HCT116 (cell line): ENCODE data around the gene CTBP2. TPM values are rescaled to one million over a fixed set of nuclear protein-coding genes. Genes with fewer than 3 reads are reported as not detected.
A peak's percentile ranks its signal among the peaks of the same experiment; 100 is the strongest.

Source experiments
- ATAC-seq: fragments of 200-7000 bp; cut with Tn5 transposase; 2 replicates; pipeline ENCODE4 v1.9.1; 2020; ENCODE audit warnings: mild to moderate bottlenecking, moderate library complexity
- BruUV-seq: library from RNA; stranded (reverse); fragments of 400-500 nt; replicated peaks from 2 replicates; lab custom pipeline; 2021; lab: Mats Ljungman, UMichigan
- CTCF ChIA-PET: fragments of 300-600 bp; sonication (Branson Sonifier 250); formaldehyde crosslinking; loops from one replicate; lab custom pipeline; 2021; ENCODE audit warnings: antibody characterized with exemption; lab: Charles Lee
- POLR2A ChIA-PET: fragments of 300-600, 350-600 bp; sonication (Branson Sonifier 250); formaldehyde crosslinking; loops from one replicate; lab custom pipeline; 2021; ENCODE audit warnings: antibody characterized with exemption; lab: Charles Lee
- RAD21 ChIA-PET, 2 experiments: fragments of 300-600 bp; sonication (Branson Sonifier 250); formaldehyde crosslinking; loops; one replicate each; lab custom pipeline; 2023; ENCODE audit warnings: low total read pairs in 2 of 2; ENCODE audit not compliant: uncharacterized antibody in 2 of 2, unreplicated experiment in 2 of 2, low non-redundant PET in 1 of 2; lab: Charles Lee
- DNase-seq: peaks from one replicate; pipeline ENCODE4 v3.0.0-alpha.2; 2010; ENCODE audit warnings: low read depth, low spot score
- H2AFZ ChIP-seq: fragments of 200-600 bp; shearing (Covaris generic), sonication (generic); 2 replicates; pipeline ENCODE4 v1.6.1; 2017; ENCODE audit warnings: low read depth, mixed run types, mixed read lengths, antibody characterized with exemption, low read length; ENCODE audit not compliant: poor library complexity, severe bottlenecking
- H3K27ac ChIP-seq: 2 replicates; pipeline ENCODE4 v1.5.1; 2012; ENCODE audit warnings: low read depth, low read length
- H3K27me3 ChIP-seq: fragments of 200-600 bp; sonication (generic); 2 replicates; pipeline ENCODE4 v1.6.1; 2016; ENCODE audit warnings: mixed run types, low read length, mixed read lengths; ENCODE audit not compliant: insufficient read depth
- H3K36me3 ChIP-seq, 2 experiments: fragments of 200-500 bp in 1 of 2; fragments of 200-600 bp in 1 of 2; sonication (Bioruptor generic) in 1 of 2; sonication (generic) in 1 of 2; 2 replicates each; pipeline versions ENCODE4 v1.5.1 to v1.6.1; 2014 to 2016; ENCODE audit warnings: low read length in 2 of 2, inconsistent platforms in 1 of 2, mixed read lengths in 1 of 2, mixed run types in 1 of 2; ENCODE audit not compliant: insufficient read depth in 2 of 2, control insufficient read depth in 1 of 2
- H3K4me1 ChIP-seq, 2 experiments: fragments of 200-600 bp in 1 of 2; sonication (generic) in 1 of 2; 2 replicates each; pipeline versions ENCODE4 v1.5.1 to v1.6.1; 2012 to 2017; ENCODE audit warnings: low read length in 2 of 2, inconsistent platforms in 1 of 2, mild to moderate bottlenecking in 1 of 2, mixed read lengths in 1 of 2, mixed run types in 1 of 2, moderate library complexity in 1 of 2; ENCODE audit not compliant: insufficient read depth in 2 of 2, control insufficient read depth in 1 of 2
- H3K4me2 ChIP-seq: fragments of 200-600 bp; sonication (generic); 2 replicates; pipeline ENCODE4 v1.6.1; 2017; ENCODE audit warnings: mixed run types, low read length, mixed read lengths
- H3K4me3 ChIP-seq, 2 experiments: fragments of 200-600 bp in 1 of 2; sonication (generic) in 1 of 2; replicated peaks in 1 of 2; 2 replicates each; pipeline ENCODE4 v1.5.1; 2011 to 2016; ENCODE audit warnings: low read length in 2 of 2, control low read depth in 1 of 2, low read depth in 1 of 2, mild to moderate bottlenecking in 1 of 2, mixed read lengths in 1 of 2, mixed run types in 1 of 2
- H3K79me2 ChIP-seq: fragments of 200-600 bp; sonication (generic); 2 replicates; pipeline ENCODE4 v1.6.1; 2017; ENCODE audit warnings: mild to moderate bottlenecking, mixed run types, low read length, moderate library complexity, mixed read lengths; ENCODE audit not compliant: insufficient read depth
- H3K9ac ChIP-seq: fragments of 200-600 bp; sonication (generic); 2 replicates; pipeline ENCODE4 v1.6.1; 2016; ENCODE audit warnings: low read length, mixed read lengths
- H3K9me2 ChIP-seq: fragments of 200-600 bp; sonication (generic), shearing (Covaris generic); 2 replicates; pipeline ENCODE4 v1.6.1; 2017; ENCODE audit warnings: mixed run types, mild to moderate bottlenecking, moderate library complexity; ENCODE audit not compliant: insufficient read depth
- H3K9me3 ChIP-seq, 2 experiments: fragments of 200-500 bp in 1 of 2; fragments of 200-600 bp in 1 of 2; sonication (Bioruptor generic) in 1 of 2; sonication (generic) in 1 of 2; 2 replicates each; pipeline ENCODE4 v1.6.1; 2014 to 2017; ENCODE audit warnings: low read length in 2 of 2, mixed read lengths in 2 of 2, inconsistent platforms in 1 of 2, low read depth in 1 of 2, mild to moderate bottlenecking in 1 of 2, mixed run types in 1 of 2, moderate library complexity in 1 of 2; ENCODE audit not compliant: control insufficient read depth in 1 of 2, insufficient read depth in 1 of 2
- H4K20me1 ChIP-seq: fragments of 200-600 bp; sonication (generic), shearing (Covaris generic); 2 replicates; pipeline ENCODE4 v1.6.1; 2017; ENCODE audit warnings: mixed run types, mild to moderate bottlenecking, moderate library complexity; ENCODE audit not compliant: insufficient read depth
- ATF3 ChIP-seq: IDR thresholded peaks from 2 replicates; pipeline ENCODE4 v1.6.1; 2012
- CBX3 ChIP-seq: IDR thresholded peaks from 2 replicates; pipeline ENCODE4 v1.6.1; 2012; ENCODE audit warnings: low read depth
- CEBPB ChIP-seq: IDR thresholded peaks from 2 replicates; pipeline ENCODE4 v1.6.1; 2012; ENCODE audit warnings: low read depth
- EGR1 ChIP-seq: IDR thresholded peaks from 2 replicates; pipeline ENCODE4 v1.6.1; 2012; ENCODE audit warnings: low read depth
- ELF1 ChIP-seq: IDR thresholded peaks from 2 replicates; pipeline ENCODE4 v1.6.1; 2012; ENCODE audit warnings: low read depth, borderline replicate concordance
- EZH2 ChIP-seq: fragments of 200-600 bp; sonication (generic); IDR thresholded peaks from 2 replicates; pipeline ENCODE4 v1.6.1; 2017; ENCODE audit warnings: antibody characterized with exemption, mixed run types
- FOSL1 ChIP-seq: IDR thresholded peaks from 2 replicates; pipeline ENCODE4 v1.6.1; 2012; ENCODE audit warnings: low read depth
- MAX ChIP-seq: IDR thresholded peaks from 2 replicates; pipeline ENCODE4 v1.6.1; 2012
- POLR2A ChIP-seq: IDR thresholded peaks from 2 replicates; pipeline ENCODE4 v1.7.0; 2011; ENCODE audit warnings: borderline replicate concordance; ENCODE audit not compliant: insufficient read depth, insufficient read length; ENCODE audit errors: extremely low read depth
- POLR2AphosphoS5 ChIP-seq: IDR thresholded peaks from 2 replicates; pipeline ENCODE4 v1.6.1; 2011; ENCODE audit warnings: mild to moderate bottlenecking, low read depth, low read length, moderate library complexity
- SIN3A ChIP-seq: IDR thresholded peaks from 2 replicates; pipeline ENCODE4 v1.6.1; 2012; ENCODE audit warnings: low read depth
- SRF ChIP-seq: IDR thresholded peaks from 2 replicates; pipeline ENCODE4 v1.6.1; 2012; ENCODE audit warnings: low read depth
- TCF7L2 ChIP-seq: IDR thresholded peaks from 2 replicates; pipeline ENCODE4 v1.7.0; 2011; ENCODE audit warnings: borderline replicate concordance, inconsistent platforms; ENCODE audit not compliant: insufficient read depth, insufficient read length; ENCODE audit errors: extremely low read depth
- YY1 ChIP-seq: IDR thresholded peaks from 2 replicates; pipeline ENCODE4 v1.6.1; 2011; ENCODE audit warnings: low read length, low read depth, moderate library complexity, mild to moderate bottlenecking; ENCODE audit not compliant: insufficient replicate concordance; ENCODE audit errors: extremely low read depth
- ZBTB33 ChIP-seq: IDR thresholded peaks from 2 replicates; pipeline ENCODE4 v1.6.1; 2011; ENCODE audit warnings: mild to moderate bottlenecking, low read length, moderate library complexity; ENCODE audit not compliant: insufficient replicate concordance; ENCODE audit errors: extremely low read depth
- ZFX ChIP-seq: fragments of 450-650 bp; IDR thresholded peaks from 2 replicates; pipeline ENCODE4 v1.6.1; 2017
- ZNF274 ChIP-seq: fragments of 200-500 bp; sonication (Bioruptor generic); IDR thresholded peaks from 2 replicates; pipeline ENCODE4 v1.6.1; 2014; ENCODE audit warnings: mild to moderate bottlenecking, low read depth, low read length, inconsistent platforms
- intact Hi-C: fragments of 100-400 bp; cut with micrococcal nuclease; formaldehyde crosslinking; loops from 2 replicates; pipeline ENCODE4 v1.10.0; 2022
- total RNA-seq: library from RNA; stranded (reverse); gene quantifications from one replicate; pipeline ENCODE4 v1.2.1, GENCODE V29; 2021; ENCODE audit not compliant: unreplicated experiment

Gene CTBP2
- total RNA-seq, 1 experiment from 2014 or later = 144 TPM

GRCh38 chr10:125133696-125134482 is 26.5 kb downstream of the CTBP2 start:
- no TSS peak for BruUV-seq
- TF ChIP-seq FOSL1 (no peak), SRF (no peak), POLR2A (no peak), SIN3A (no peak), EGR1 (no peak), CBX3 (no peak), POLR2AphosphoS5 (no peak), ELF1 (no peak), YY1 (no peak), ZFX (no peak)
- H3K36me3 ChIP-seq = peaks cover 0 to 32% of the 10 kb centered on the region in 2 experiments; a peak in 1 of 4 replicates
- POLR2A ChIA-PET = no interaction called here
- H3K4me2 ChIP-seq = no peak overlapping the region
- H3K79me2 ChIP-seq = peaks cover 97% of the 10 kb centered on the region
- H4K20me1 ChIP-seq = peaks cover 10% of the 10 kb centered on the region; the same call in 1 of the 2 replicates
- RAD21 ChIA-PET = no interaction called here
- H3K4me3 ChIP-seq = no peak overlapping the region
- DNase-seq = no peak
- H3K27me3 ChIP-seq = no peaks in the 10 kb centered on the region
- intact Hi-C loops = no loop called here
- CTCF ChIA-PET = no interaction called here
- H2AFZ ChIP-seq = no peak overlapping the region
- no peaks in the 10 kb centered on the region for H3K9me3 ChIP-seq
- peaks cover 0 to 38% of the 10 kb centered on the region in 2 experiments; a peak in 1 of 4 replicates for H3K4me1 ChIP-seq
- no peak overlapping the region for H3K9ac ChIP-seq
- no peaks in the 10 kb centered on the region for H3K9me2 ChIP-seq
- no peak for ATAC-seq
- no peak overlapping the region for H3K27ac ChIP-seq

- H3K4me3 ChIP-seq = no peak overlapping the region
- peaks cover 97% of the 10 kb centered on the region for H3K79me2 ChIP-seq
- peaks cover 0 to 45% of the 10 kb centered on the region in 2 experiments; a peak in 1 of 4 replicates for H3K4me1 ChIP-seq
- RAD21 ChIA-PET = no interaction called here
- H3K9me2 ChIP-seq = no peaks in the 10 kb centered on the region
- no peaks in the 10 kb centered on the region for H3K27me3 ChIP-seq
- intact Hi-C loops = no loop called here
- DNase-seq (no peak), ATAC-seq (no peak)
- H3K9me3 ChIP-seq = no peaks in the 10 kb centered on the region
- CTCF ChIA-PET = no interaction called here
- no peak overlapping the region for H3K4me2 ChIP-seq
- TSS peak; percentile 6 for BruUV-seq
- peaks cover 10% of the 10 kb centered on the region; the same call in 1 of the 2 replicates for H4K20me1 ChIP-seq
- peaks cover 0 to 21% of the 10 kb centered on the region in 2 experiments; a peak in 1 of 4 replicates for H3K36me3 ChIP-seq
- H3K9ac ChIP-seq = no peak overlapping the region
- no peak overlapping the region for H2AFZ ChIP-seq
- H3K27ac ChIP-seq = no peak overlapping the region
- POLR2A ChIA-PET = no interaction called here
- TF ChIP-seq SRF = no peak
- TF ChIP-seq POLR2A = no peak
- no peak for TF ChIP-seq ATF3
- TF ChIP-seq POLR2AphosphoS5 = no peak
- TF ChIP-seq TCF7L2 = no peak
- no peak for TF ChIP-seq FOSL1
- TF ChIP-seq SIN3A = no peak
- no peak for TF ChIP-seq ZNF274
- TF ChIP-seq ZBTB33 = no peak
- no peak for TF ChIP-seq CBX3
- no peak for TF ChIP-seq MAX
- TF ChIP-seq EZH2 = no peak
- no peak for TF ChIP-seq CEBPB
- TF ChIP-seq ZFX = no peak
- TF ChIP-seq EGR1 = no peak
Measured at GRCh38 chr10:125132344-125132743, 28.0 kb downstream of the CTBP2 start.
